NB4 (cell line): ENCODE data around the gene SIL1.

Source experiments
- MAX ChIP-seq: IDR thresholded peaks from 2 replicates; pipeline ENCODE4 v1.6.1; 2011; ENCODE audit warnings: low read depth, low read length
- MYC ChIP-seq: IDR thresholded peaks from 2 replicates; pipeline ENCODE4 v1.6.1; 2011; ENCODE audit warnings: low read depth, low read length
- POLR2A ChIP-seq: IDR thresholded peaks from 2 replicates; pipeline ENCODE4 v1.6.1; 2011; ENCODE audit warnings: mild to moderate bottlenecking; ENCODE audit not compliant: insufficient read length; ENCODE audit errors: extremely low read depth
- TF ChIP-seq, protein P1 (sequence below): IDR thresholded peaks from one replicate; pipeline ENCODE4 v1.5.1; 2012; ENCODE audit warnings: low read depth, low read length

GRCh38 chr5:139105621-139106071, 92.5 kb downstream of the SIL1 start:
- TF ChIP-seq, protein P1, sequence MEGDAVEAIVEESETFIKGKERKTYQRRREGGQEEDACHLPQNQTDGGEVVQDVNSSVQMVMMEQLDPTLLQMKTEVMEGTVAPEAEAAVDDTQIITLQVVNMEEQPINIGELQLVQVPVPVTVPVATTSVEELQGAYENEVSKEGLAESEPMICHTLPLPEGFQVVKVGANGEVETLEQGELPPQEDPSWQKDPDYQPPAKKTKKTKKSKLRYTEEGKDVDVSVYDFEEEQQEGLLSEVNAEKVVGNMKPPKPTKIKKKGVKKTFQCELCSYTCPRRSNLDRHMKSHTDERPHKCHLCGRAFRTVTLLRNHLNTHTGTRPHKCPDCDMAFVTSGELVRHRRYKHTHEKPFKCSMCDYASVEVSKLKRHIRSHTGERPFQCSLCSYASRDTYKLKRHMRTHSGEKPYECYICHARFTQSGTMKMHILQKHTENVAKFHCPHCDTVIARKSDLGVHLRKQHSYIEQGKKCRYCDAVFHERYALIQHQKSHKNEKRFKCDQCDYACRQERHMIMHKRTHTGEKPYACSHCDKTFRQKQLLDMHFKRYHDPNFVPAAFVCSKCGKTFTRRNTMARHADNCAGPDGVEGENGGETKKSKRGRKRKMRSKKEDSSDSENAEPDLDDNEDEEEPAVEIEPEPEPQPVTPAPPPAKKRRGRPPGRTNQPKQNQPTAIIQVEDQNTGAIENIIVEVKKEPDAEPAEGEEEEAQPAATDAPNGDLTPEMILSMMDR, result no peak
- TF ChIP-seq POLR2A (no peak), MYC (no peak), MAX (no peak)
